C4-2B (cell line): ENCODE measurements around the gene KDM3B.

Experiments used
- CTCF ChIP-seq: fragments of 450-650 bp; conservative IDR thresholded peaks from 2 replicates; pipeline ENCODE4 v1.5.1; 2017; ENCODE audit warnings: mild to moderate bottlenecking
- ZFX ChIP-seq: fragments of 450-650 bp; IDR thresholded peaks from 2 replicates; pipeline ENCODE4 v1.6.1; 2017

GRCh38 chr5:138448481-138449398 is 96.3 kb downstream of the KDM3B start:
- TF ChIP-seq CTCF = no peak
- no peak for TF ChIP-seq ZFX
